Liver (tissue), 3 donors: ENCODE results near the gene C17orf50.

Experiments used
- ATF3 ChIP-seq: IDR thresholded peaks from 2 replicates; pipeline ENCODE4 v1.6.1; 2016; ENCODE audit warnings: antibody characterized with exemption
- MAX ChIP-seq: IDR thresholded peaks from 2 replicates; pipeline ENCODE4 v1.6.1; 2016; ENCODE audit warnings: antibody characterized with exemption
- RAD21 ChIP-seq, 2 donors: IDR thresholded peaks; 2 replicates each; pipeline ENCODE4 v1.6.1; 2016; ENCODE audit warnings: antibody characterized with exemption in 2 of 2, mild to moderate bottlenecking in 2 of 2
- RXRA ChIP-seq, 2 donors: IDR thresholded peaks; 2 replicates each; pipeline ENCODE4 v1.6.1; 2017 to 2018; ENCODE audit warnings: antibody characterized with exemption in 2 of 2, mild to moderate bottlenecking in 1 of 2
- SP1 ChIP-seq: IDR thresholded peaks from 2 replicates; pipeline ENCODE4 v1.6.1; 2018; ENCODE audit warnings: antibody characterized with exemption, mild to moderate bottlenecking
- TAF1 ChIP-seq: conservative IDR thresholded peaks from 2 replicates; pipeline ENCODE4 v1.6.1; 2016; ENCODE audit warnings: antibody characterized with exemption, mild to moderate bottlenecking
- YY1 ChIP-seq: IDR thresholded peaks from 2 replicates; pipeline ENCODE4 v1.6.1; 2016; ENCODE audit warnings: antibody characterized with exemption, mild to moderate bottlenecking
- ZBTB33 ChIP-seq: IDR thresholded peaks from 2 replicates; pipeline ENCODE4 v1.6.1; 2016; ENCODE audit warnings: antibody characterized with exemption
- TF ChIP-seq, protein P1 (sequence below): IDR thresholded peaks from 2 replicates; pipeline ENCODE4 v1.6.1; 2016; ENCODE audit warnings: antibody characterized with exemption, mild to moderate bottlenecking
- TF ChIP-seq, protein P2 (sequence below): fragments of 150-350 bp; IDR thresholded peaks from 2 replicates; pipeline ENCODE4 v1.5.1; 2017; ENCODE audit warnings: improper control_type of control experiment, low read depth, low read length; ENCODE audit not compliant: missing input control
- donor health status: healthy.
- donor health status: healthy.

GRCh38 chr17:35780950-35781349 lies 20.3 kb downstream of the C17orf50 start:
- TF ChIP-seq RAD21 (IDR thresholded peaks at IDR 0.05) (no peak), YY1 (no peak), TAF1 (no peak), MAX (no peak), RXRA (IDR thresholded peaks at IDR 0.05) (no peak), ATF3 (no peak), ZBTB33 (no peak), SP1 (no peak)
- TF ChIP-seq, protein P1, sequence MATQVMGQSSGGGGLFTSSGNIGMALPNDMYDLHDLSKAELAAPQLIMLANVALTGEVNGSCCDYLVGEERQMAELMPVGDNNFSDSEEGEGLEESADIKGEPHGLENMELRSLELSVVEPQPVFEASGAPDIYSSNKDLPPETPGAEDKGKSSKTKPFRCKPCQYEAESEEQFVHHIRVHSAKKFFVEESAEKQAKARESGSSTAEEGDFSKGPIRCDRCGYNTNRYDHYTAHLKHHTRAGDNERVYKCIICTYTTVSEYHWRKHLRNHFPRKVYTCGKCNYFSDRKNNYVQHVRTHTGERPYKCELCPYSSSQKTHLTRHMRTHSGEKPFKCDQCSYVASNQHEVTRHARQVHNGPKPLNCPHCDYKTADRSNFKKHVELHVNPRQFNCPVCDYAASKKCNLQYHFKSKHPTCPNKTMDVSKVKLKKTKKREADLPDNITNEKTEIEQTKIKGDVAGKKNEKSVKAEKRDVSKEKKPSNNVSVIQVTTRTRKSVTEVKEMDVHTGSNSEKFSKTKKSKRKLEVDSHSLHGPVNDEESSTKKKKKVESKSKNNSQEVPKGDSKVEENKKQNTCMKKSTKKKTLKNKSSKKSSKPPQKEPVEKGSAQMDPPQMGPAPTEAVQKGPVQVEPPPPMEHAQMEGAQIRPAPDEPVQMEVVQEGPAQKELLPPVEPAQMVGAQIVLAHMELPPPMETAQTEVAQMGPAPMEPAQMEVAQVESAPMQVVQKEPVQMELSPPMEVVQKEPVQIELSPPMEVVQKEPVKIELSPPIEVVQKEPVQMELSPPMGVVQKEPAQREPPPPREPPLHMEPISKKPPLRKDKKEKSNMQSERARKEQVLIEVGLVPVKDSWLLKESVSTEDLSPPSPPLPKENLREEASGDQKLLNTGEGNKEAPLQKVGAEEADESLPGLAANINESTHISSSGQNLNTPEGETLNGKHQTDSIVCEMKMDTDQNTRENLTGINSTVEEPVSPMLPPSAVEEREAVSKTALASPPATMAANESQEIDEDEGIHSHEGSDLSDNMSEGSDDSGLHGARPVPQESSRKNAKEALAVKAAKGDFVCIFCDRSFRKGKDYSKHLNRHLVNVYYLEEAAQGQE = no peak
- TF ChIP-seq, protein P2, sequence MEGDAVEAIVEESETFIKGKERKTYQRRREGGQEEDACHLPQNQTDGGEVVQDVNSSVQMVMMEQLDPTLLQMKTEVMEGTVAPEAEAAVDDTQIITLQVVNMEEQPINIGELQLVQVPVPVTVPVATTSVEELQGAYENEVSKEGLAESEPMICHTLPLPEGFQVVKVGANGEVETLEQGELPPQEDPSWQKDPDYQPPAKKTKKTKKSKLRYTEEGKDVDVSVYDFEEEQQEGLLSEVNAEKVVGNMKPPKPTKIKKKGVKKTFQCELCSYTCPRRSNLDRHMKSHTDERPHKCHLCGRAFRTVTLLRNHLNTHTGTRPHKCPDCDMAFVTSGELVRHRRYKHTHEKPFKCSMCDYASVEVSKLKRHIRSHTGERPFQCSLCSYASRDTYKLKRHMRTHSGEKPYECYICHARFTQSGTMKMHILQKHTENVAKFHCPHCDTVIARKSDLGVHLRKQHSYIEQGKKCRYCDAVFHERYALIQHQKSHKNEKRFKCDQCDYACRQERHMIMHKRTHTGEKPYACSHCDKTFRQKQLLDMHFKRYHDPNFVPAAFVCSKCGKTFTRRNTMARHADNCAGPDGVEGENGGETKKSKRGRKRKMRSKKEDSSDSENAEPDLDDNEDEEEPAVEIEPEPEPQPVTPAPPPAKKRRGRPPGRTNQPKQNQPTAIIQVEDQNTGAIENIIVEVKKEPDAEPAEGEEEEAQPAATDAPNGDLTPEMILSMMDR = no peak
